ENCODE measurements around the gene UCK2.

DNA sequence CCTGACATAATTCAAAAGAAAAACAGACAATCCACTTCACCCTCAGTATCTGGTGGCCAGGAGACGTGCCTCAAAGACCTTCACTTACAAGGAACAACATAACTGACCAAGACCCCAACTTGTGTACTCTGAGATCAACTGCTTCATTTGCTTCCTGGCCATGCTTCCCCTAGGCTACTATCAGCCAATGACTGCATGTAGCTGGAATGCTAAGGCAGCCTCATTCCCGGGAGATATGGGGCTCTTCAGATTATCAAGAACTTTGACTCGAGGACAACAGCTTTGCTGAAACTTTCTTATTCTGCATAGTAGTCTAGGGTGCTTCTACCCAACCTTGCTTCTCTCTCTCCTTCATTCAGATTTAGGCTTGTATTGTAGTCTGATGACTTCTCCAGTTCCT lies 11.7 kb upstream of the UCK2 start:
- TF ChIP-seq POLR2AphosphoS5 (IDR thresholded peaks at IDR 0.05) = no peak
- TF ChIP-seq, protein P1, sequence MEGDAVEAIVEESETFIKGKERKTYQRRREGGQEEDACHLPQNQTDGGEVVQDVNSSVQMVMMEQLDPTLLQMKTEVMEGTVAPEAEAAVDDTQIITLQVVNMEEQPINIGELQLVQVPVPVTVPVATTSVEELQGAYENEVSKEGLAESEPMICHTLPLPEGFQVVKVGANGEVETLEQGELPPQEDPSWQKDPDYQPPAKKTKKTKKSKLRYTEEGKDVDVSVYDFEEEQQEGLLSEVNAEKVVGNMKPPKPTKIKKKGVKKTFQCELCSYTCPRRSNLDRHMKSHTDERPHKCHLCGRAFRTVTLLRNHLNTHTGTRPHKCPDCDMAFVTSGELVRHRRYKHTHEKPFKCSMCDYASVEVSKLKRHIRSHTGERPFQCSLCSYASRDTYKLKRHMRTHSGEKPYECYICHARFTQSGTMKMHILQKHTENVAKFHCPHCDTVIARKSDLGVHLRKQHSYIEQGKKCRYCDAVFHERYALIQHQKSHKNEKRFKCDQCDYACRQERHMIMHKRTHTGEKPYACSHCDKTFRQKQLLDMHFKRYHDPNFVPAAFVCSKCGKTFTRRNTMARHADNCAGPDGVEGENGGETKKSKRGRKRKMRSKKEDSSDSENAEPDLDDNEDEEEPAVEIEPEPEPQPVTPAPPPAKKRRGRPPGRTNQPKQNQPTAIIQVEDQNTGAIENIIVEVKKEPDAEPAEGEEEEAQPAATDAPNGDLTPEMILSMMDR (IDR thresholded peaks at IDR 0.05) = no peak

Measured in sigmoid colon (tissue), 4 donors.